WERI-Rb-1 (cell line): Measurements from ENCODE around the gene ANKRD66.

Experiments
- DNase-seq: peaks from one replicate; pipeline ENCODE4 v3.0.0-alpha.2; 2020
- H3K27ac ChIP-seq: fragments of 250-450 bp; sonication (Bioruptor Pico); 2 replicates; pipeline ENCODE4 v1.5.1; 2020; ENCODE audit warnings: mild to moderate bottlenecking, moderate library complexity
- H3K27me3 ChIP-seq: fragments of 250-450 bp; sonication (Bioruptor Pico); 2 replicates; pipeline ENCODE4 v1.5.1; 2021; ENCODE audit warnings: mild to moderate bottlenecking, low read depth, moderate library complexity; ENCODE audit not compliant: insufficient read depth, severe bottlenecking
- H3K36me3 ChIP-seq: fragments of 250-450 bp; sonication (Bioruptor Pico); 2 replicates; pipeline ENCODE4 v1.5.1; 2020; ENCODE audit warnings: mild to moderate bottlenecking, moderate library complexity
- H3K4me3 ChIP-seq: 2 replicates; pipeline ENCODE4 v1.5.1; 2011; ENCODE audit warnings: low read depth, mild to moderate bottlenecking, control low read depth, low read length
- H3K9me3 ChIP-seq: fragments of 250-450 bp; sonication (Bioruptor Pico); 2 replicates; pipeline ENCODE4 v1.5.1; 2021; ENCODE audit warnings: mild to moderate bottlenecking, moderate library complexity; ENCODE audit not compliant: severe bottlenecking
- TF ChIP-seq, protein P1 (sequence below): IDR thresholded peaks from 2 replicates; pipeline ENCODE4 v1.5.1; 2011; ENCODE audit warnings: low read depth, mild to moderate bottlenecking, control low read depth, inconsistent platforms, low read length

Gene ANKRD66

DNA sequence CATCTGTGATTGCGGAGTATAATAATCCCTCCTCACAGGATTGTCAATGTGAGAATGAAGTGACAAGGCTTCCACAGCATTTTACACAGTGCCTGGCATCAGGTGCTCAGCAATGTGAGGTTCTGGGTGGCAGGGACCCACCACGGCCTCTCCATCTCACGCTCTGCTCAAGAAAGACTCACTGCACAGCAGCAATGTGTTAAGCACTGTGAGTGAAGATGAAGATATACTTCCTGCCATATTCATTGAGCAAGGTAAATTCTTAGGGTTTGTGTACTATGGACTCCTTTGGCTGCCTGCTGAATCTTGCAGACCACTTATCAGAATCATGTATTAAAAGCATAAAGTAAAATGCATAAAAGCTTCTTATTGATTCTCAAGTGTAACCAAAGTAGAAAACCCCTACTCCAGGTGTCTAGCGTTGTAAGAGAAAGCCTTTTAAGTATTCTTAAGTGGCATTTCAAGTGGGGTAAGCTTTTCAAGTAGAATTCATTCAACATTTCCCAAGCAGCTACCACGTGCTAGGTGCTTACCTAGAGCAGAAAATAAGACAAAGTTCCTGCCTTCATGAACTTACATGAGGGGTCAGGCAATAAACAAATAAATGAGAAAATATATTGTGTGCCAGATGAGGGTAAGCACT lies 29.5 kb downstream of the ANKRD66 start:
- no peaks in the 10 kb centered on the region for H3K36me3 ChIP-seq
- H3K27ac ChIP-seq: no peak overlapping the region
- no peaks in the 10 kb centered on the region for H3K27me3 ChIP-seq
- no peak overlapping the region for H3K4me3 ChIP-seq
- TF ChIP-seq, protein P1, sequence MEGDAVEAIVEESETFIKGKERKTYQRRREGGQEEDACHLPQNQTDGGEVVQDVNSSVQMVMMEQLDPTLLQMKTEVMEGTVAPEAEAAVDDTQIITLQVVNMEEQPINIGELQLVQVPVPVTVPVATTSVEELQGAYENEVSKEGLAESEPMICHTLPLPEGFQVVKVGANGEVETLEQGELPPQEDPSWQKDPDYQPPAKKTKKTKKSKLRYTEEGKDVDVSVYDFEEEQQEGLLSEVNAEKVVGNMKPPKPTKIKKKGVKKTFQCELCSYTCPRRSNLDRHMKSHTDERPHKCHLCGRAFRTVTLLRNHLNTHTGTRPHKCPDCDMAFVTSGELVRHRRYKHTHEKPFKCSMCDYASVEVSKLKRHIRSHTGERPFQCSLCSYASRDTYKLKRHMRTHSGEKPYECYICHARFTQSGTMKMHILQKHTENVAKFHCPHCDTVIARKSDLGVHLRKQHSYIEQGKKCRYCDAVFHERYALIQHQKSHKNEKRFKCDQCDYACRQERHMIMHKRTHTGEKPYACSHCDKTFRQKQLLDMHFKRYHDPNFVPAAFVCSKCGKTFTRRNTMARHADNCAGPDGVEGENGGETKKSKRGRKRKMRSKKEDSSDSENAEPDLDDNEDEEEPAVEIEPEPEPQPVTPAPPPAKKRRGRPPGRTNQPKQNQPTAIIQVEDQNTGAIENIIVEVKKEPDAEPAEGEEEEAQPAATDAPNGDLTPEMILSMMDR: no peak
- no peaks in the 10 kb centered on the region for H3K9me3 ChIP-seq
- no peak for DNase-seq

DNA sequence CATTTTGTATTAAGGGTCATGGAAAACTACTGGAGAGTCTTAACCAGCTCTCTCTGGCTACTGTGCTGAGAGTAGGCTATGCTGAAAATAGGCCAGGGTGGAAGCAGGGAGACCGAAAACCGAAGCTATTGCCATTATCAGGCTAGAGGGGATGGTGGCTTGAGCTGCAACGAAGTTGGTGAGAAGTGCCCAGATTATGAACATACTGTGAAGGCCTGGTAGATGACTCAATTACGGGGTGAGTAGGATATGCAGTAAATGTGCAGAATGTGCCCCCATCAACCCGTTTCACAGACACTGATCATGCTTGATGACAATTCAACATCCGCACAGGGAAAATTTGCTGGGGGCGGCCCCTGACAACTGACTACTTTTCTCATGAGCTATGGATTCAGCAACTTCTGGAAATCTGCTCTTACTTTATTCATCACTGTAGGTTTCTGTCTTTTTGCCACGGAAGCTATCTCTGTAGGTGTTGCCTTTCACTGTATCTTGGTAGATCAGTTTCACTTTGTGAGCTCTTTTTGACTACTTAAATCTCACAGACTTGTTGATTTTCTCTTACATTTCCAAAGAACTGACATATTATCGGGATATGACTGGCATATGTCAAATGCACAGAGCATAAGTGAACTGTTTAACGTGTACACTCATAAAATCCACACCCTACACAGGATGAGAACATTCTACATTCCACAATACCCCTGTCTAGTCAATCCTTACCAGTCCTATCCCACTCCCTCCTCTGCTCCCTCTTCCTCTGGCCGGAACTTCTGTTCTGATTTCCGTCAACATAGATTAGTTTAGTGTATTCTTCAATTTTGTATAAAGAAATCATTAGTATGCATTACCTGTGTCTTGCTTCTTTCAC lies 31.0 kb downstream of the ANKRD66 start:
- Histone ChIP-seq H3K4me3 (no peak overlapping the region), H3K27me3 (no peaks in the 10 kb centered on the region), H3K27ac (no peak overlapping the region), H3K9me3 (no peaks in the 10 kb centered on the region), H3K36me3 (no peaks in the 10 kb centered on the region)
- TF ChIP-seq, protein P1: no peak
- no peak for DNase-seq

DNA sequence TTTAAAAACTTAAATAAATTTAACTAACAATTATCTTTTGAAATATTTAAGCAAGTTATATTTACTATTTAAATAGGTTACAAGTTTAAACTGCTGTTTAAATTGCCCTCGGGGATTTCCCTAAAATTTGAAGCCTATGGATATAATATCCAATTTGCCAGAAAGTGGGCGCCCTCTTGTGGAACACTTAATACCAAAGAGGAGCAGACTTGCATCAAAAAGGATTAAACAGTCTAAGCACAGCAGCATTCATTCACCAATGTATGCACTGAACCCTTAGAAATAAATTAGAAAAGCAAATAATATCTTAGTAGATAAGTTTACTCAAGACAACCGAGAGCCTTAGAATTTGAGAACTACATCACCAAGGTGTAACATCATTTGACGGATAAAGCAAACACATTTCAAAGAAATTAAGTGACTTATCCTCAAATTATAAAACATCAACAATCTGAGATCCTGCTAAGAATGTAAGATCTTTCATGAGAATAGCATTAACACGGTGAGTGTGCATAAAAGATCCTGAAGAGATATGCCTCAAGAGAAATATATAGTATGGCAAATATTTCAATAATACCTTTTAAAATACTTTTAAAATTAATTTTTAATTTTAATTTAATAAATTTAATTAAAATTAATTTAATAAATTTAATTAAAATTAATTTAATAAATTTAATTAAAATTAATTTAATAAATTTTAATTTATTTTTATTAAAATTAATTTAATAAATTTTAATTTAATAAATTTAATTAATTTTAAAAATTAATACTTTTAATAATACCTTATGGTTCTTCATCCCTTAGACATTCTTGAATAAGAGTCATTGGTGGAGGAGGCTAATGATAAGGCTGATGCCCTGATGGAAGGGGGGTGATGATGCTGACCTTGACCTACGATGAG lies 35.0 kb downstream of the ANKRD66 start:
- no peaks in the 10 kb centered on the region for H3K36me3 ChIP-seq
- TF ChIP-seq, protein P1: peak; percentile 64

DNA sequence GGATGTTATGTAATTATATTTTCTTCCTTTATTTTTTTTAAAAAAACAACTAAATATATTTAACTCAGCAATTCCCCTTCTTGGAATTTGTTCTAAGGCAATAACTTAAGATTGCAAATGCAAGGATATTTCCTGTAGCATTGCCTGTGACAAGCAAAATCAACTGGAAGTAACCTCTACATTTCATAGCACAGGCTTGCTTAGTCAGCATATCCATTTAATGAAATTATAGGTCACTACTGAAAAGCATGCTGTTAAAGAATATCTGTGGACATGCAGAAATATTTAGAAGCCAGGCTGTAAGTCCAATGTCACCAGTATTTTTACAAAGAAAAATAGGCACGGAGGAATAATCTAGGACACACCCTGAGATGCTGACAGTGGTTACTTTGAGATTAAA lies 37.8 kb downstream of the ANKRD66 start:
- no peak overlapping the region for H3K27ac ChIP-seq
- H3K27me3 ChIP-seq: no peaks in the 10 kb centered on the region
- no peak for DNase-seq
- H3K36me3 ChIP-seq: no peaks in the 10 kb centered on the region
- TF ChIP-seq, protein P1: no peak
- H3K9me3 ChIP-seq: no peaks in the 10 kb centered on the region
- no peak overlapping the region for H3K4me3 ChIP-seq

More for the DNA sequence above, 35.0 kb downstream of the ANKRD66 start:
- H3K27me3 ChIP-seq: no peaks in the 10 kb centered on the region
- H3K27ac ChIP-seq: no peak overlapping the region
- DNase-seq: peak; percentile 83
- no peaks in the 10 kb centered on the region for H3K9me3 ChIP-seq
- H3K4me3 ChIP-seq: no peak overlapping the region

DNA sequence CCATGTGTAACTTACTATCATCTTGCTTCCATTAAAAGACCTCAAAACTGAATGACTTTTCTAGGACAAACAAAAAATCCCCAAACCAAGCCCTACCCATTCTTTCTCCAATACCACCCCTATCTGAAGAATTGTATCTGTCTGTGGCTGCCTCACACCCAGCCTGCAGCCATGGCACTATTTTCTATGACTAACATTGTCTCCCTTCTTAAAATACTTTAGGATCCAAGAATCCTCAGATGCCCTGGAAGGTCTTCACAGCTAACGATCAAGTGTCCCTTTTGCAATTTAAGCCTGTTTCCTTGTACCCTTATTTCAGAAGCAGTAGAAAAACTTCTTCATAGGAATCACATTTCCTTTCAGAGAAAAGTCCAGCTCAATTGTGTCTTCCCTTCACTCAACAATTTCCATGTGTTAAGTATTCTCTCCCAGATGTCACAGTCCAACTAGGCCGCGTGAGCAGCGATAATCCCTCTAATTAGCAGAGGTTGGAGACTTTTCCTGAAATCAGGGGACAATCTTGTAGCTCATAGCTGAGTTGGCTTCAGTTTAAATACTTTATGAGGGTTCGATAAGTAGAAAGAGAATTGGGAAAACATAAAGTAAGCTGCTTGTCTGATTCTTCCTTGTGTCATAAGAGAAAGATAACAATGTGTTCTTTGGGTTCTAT lies 41.3 kb downstream of the ANKRD66 start:
- H3K27me3 ChIP-seq: no peaks in the 10 kb centered on the region
- H3K36me3 ChIP-seq: no peaks in the 10 kb centered on the region
- TF ChIP-seq, protein P1: no peak
- H3K27ac ChIP-seq: no peak overlapping the region
- peak; percentile 55 for DNase-seq
- no peaks in the 10 kb centered on the region for H3K9me3 ChIP-seq
- H3K4me3 ChIP-seq: no peak overlapping the region
